Activated T-helper 1 cell treated with Interleukin-2 at 50 U/mL for 16 hours (primary cell): ENCODE results near the gene PCBP3.
"Not testable (repeated sequence)": the region's sequence is repeated elsewhere in the genome, so short reads cannot be mapped to it uniquely, and the experiment has no call there.

Experiments
- DNase-seq: peaks from one replicate; pipeline ENCODE4 v3.0.0-alpha.2; 2020; ENCODE audit warnings: low read depth

The PCBP3 gene

DNA sequence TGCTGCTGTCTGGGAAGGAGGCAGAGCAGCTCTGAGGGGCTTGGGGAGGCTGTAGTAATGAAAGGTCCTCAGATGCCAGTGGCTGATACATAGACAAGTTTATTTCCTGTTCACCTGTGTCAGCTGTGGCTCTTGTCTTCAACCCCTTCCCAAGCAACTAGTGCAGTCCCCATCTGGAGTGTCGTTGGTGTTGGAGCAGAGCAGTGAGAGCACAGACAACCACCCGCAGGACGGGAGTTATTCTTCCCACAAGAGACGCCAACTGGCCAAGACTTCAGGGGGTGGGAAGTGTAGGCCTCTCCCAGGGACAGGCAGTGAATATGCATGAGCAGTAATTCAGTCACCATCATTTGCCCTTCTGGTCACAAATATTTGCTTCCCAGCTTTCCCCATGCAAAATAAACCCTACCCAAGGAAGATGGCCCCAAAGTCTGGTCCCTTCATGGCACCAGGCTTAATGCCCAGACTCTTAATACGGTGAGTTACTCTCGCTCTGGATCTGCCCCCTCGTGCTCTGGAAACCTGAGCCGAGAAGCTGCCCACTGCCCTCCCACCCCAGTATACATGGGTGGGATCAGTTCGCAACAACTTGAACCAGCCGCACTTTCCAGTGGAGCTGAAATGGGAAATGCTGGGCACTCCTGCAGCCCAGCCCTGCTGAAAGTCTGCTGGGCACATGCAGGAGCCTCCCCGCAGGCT lies 184.5 kb downstream of the PCBP3 start:
- DNase-seq: no peak

DNA sequence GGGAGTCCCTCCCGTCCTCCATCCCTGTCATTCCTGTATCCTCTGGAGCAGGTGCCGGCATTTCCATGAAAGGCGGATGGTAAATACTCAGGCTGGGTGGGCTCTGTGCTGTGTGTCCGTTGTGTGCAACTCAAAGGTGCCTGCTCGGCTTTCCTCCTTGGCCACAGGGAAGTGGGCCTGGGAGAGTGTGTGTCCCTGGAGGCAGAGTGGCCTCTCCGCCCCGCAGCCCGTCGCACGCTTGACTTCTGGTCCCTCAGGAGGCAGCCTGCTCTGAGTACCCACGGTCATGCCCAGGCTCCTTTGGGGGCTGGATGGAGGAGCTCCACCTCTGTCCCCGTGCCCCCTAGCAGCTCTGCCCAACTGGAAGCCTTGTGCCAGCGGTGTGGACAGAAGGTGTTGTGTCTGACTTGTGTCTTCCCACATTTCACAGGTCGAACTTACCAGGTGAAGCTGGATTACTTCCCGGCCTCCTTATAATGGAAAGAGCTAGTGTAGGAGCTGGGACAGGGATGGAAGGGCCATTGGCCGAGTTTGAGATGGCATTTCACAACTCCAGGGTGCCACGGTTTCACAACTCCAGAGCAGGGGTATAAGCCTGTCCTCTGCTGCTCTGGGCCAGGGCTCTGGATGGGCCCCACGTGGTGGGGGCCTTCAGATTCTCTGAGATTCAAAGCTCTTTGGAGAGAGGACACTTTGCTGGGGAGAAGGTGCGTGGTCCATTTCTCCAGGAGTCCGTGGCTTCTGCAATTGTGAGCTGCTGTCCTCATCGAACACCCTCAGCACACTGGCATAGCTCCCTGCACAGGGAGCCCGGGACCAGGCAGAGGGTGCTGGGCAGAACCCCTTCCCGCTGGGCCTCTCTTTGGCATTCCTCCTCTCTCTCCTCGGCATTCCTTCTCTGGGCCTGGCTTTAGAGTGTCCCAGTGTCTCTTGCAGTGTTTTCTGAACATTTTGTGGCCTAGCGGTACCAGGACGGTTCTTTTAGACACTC lies 185.3 kb downstream of the PCBP3 start:
- no peak for DNase-seq

- DNase-seq: no peak
These were observed 186.1 kb downstream of the PCBP3 start for GRCh38 chr21:45829668-45830067.

- DNase-seq: no peak
These were observed 186.7 kb downstream of the PCBP3 start for GRCh38 chr21:45830221-45830640.

GRCh38 chr21:45830720-45831366 lies 187.3 kb downstream of the PCBP3 start:
- DNase-seq: no peak

DNA sequence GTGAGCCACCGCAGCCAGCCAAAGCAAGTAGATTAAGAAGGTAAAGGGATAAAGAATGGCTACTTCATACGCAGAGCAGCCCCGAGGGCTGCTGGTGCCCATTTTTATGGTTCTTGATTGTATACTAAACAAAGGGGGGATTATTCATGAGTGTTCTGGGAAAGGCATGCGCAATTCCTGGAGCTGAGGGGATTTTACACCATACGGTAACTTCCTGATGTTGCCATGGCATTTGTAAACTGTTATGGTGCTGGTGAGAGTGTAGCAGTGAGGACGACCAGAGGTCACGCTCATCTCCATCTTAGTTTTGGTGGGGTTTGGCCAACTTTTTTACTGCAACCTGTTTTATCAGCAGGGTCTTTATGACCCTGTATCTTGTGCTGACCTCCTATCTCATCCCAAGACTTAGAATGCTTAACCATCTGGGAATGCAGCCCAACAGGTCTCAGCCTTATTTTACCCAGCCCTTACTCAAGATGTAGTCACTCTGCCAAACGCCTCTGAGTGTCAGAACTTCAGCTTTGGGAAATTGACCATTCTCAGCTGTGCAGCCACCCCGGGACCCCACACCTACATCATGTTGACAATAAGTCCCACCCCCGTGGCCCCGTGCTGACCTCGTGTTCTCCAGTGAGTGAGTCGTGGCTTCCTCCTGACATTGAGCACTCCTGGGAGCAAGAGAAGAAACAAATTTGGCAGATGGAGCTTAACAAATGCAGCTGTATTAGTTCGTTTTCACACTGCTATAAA lies 188.6 kb downstream of the PCBP3 start:
- DNase-seq: no peak

- DNase-seq: not testable (repeated sequence)
These were observed 189.3 kb downstream of the PCBP3 start for GRCh38 chr21:45832741-45833235.

DNA sequence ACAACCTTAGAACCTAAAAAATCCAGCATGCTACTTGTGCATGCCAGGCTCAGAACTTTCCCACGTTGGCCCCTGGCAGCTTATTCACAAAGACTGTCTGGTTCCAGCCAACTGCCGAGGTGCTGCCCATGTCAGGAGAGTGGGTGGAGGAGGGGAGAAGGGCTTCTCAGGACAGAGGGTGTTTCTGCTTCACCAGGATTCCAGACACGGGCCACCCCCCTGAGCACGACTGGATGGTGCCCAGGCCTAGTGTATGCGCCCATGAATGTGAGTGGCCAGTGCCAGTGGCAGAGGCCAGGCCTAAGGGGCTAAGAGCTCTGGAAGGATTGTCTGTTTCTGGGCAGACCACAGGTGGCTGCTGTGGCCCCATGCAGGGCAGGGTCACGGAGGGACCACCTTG lies 189.9 kb downstream of the PCBP3 start:
- DNase-seq: no peak

DNA sequence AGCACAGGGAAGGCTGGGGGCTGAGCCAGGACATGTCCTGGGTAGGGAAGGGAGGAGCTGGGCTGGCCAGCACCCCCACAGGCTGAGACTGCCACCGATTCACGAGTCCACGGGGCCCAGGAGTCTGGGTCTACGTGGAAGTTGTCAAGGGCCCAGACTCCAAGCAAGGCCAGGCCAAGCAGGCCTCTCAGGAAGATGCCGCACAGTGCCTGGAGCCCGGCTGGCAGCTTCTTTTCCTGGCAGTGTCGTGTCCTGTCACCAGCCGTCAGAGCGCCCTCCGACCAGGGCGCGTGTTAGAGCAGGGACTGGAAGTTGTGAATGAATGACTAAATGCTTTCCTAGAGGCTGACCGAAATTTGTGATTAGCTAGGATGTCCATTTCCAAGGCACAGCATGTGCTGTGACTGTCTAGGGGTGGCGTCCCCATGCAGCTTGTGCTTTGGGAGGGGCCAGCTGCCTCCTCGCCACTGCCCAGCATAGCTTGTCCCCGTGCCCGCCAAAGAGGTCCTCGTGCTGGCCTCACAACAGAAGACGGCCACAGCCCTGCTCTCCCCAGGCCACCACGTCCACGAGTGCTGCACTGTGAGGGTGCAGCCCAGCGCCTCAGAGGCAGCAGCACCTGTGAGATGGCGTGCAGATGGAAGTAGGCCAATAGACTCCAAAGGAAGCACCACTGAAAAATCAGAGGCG lies 190.6 kb downstream of the PCBP3 start:
- no peak for DNase-seq

GRCh38 chr21:45834821-45835293 lies 191.3 kb downstream of the PCBP3 start:
- no peak for DNase-seq

DNA sequence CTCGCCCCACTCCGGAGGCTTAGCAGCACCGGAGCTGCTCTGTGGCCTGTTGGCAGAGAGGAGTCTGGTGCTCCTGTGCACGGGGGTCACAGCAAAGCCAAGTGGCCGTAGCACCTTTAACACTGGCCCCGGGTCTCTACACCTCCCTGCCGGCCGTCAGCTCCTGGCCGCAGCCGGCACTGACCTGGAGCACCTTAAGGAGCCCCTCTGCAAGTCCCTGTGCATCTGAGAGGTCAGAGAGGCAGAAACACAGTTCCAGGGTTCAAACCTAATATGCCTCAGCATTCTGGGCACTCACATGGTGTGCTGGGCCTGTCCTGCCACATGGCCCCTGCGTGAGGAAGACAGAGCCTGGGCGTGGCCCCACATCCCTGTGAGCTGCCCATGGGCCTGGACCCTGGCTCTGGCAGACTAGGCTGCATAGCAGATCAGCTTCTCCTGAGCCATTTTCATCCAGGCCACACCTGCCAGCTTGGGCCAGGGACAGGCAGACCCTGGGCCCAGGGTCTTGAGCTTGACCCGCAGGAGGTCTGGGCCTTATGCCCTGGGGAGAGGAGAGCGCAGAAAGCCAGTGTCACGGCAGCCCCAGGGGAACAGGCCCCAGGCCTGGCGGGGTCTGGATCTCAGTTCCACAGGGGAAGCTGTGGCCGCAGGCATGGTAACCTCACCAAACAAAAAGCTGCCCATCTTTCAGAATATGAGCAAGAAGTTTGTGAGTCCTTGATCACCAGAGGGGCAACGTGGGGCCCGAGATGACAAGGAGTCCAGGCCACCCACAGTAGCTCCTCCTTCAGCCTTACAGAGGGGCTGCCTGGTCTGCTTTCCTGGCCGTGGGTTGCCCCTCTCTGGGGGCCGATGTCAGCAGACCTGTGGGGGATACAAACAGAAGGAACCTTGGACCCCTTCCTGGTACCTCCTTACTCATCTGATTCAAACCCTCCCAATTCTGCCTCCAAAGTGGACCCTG lies 192.1 kb downstream of the PCBP3 start:
- DNase-seq: no peak

DNA sequence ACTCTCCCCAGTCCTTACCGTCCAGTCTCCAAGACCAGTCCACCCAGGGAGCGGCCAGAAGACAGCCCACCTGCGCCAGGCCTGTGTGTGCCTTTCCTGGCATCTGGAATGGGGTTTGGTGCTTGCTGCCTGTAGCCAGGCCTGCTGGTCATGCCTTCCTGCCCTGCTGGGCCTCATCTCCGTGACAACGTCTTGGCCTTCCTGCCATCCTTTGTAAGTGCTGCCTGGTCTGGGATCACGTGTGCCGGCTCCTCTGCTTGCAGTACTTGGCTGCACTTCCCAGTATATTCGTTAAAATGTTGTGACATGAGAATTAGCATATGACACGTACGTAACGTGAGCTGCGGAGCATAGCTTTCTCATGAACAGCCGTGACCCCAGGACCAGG lies 192.7 kb downstream of the PCBP3 start:
- no peak for DNase-seq

- DNase-seq: no peak
These were observed 193.5 kb downstream of the PCBP3 start for GRCh38 chr21:45836694-45837670.

DNA sequence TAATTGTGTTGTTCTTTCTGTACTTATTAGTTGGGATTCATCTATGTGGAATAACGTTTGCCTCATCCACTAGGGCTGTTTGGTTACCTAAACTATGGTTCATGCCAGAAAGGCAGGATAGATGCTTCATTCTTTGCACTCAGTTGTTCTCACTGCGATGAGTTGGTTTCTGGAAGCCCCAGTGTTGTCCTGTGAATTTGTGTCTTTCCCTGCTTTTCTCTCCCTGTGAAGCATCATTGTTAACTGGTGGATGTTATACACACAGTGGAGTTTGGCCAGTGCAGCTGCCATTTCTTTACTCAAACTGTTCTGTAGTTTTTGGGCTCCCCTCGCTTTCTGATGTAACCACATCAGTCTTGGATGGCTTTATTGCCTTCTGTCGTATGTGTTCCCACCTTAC lies 194.4 kb downstream of the PCBP3 start:
- no peak for DNase-seq

- DNase-seq: no peak
These were observed 195.1 kb downstream of the PCBP3 start for GRCh38 chr21:45838634-45839033.

- DNase-seq: no peak
These were observed 195.7 kb downstream of the PCBP3 start for GRCh38 chr21:45839274-45839673.

- DNase-seq: no peak
These were observed 197.5 kb downstream of the PCBP3 start for GRCh38 chr21:45841033-45841432.

DNA sequence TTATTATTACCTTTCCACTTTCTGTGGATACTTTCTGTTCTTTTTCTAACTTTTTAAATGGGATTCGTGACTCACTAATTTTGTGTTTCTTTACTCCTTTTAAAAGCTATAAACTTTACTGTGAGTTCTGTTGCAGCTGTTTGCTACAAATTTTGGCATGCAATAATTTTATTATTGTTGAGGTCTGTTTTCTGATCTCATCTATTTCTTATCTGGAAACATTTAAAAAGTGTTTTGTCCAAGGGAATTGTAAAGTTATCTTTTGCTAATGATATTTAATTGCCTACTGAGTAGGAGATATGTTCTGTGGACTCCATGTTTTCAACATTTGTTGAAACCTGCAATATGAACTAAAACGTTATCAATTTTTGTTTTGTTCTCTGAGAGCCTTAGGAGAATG lies 199.9 kb downstream of the PCBP3 start:
- no peak for DNase-seq

- DNase-seq: no peak
These were observed 200.7 kb downstream of the PCBP3 start for GRCh38 chr21:45844181-45844580.
